Stimulated activated CD4-positive, alpha-beta T cell treated with anti-CD3 and anti-CD28 coated beads, Interleukin-1b, Interleukin-23, amount 100 ng/mL, for 1 hour (primary cell): ENCODE measurements around the gene CFAP119.

Experiments
- DNase-seq, 2 donors: peaks; one replicate each; pipeline ENCODE4 v3.0.0-alpha.2; 2020; ENCODE audit warnings: low read depth in 2 of 2

Gene CFAP119

DNA sequence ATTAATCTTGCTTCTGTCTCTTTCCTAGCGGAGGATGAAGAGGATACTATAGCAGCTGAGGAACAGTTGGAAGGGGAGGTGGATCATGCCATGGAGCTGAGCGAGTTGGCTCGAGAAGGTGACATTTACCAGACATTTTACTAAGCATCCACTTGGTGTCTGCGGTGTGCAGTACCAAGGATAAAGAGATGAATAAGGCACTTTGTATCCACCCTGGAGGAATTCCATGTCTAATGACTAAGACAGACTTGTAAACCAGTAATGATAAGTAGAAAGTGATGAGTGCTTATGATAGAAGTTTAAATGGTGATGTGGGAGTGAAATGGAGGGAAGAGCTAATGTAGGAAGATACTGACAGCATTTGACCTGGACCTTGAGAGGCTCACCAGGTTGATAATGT, 50.9 kb downstream of the CFAP119 start:
- no peak for DNase-seq
